HG03378 (cell line): Measurements from ENCODE around the gene CCDC14.
"Not testable (repeated sequence)": the region's sequence is repeated elsewhere in the genome, so short reads cannot be mapped to it uniquely, and the experiment has no call there.

Source experiments
- ATAC-seq: cut with Tn5 transposase; IDR thresholded peaks from one replicate; pipeline ENCODE4 v1.9.1; 2021; ENCODE audit warnings: mild to moderate bottlenecking, moderate library complexity; ENCODE audit not compliant: unreplicated experiment

CCDC14 gene

GRCh38 chr3:123967260-123967659 is 6.2 kb upstream of the CCDC14 start:
- ATAC-seq: not testable (repeated sequence)

GRCh38 chr3:123966799-123967198 is 5.8 kb upstream of the CCDC14 start:
- ATAC-seq: not testable (repeated sequence)

GRCh38 chr3:123964793-123965192 is 3.8 kb upstream of the CCDC14 start:
- ATAC-seq: not testable (repeated sequence)

- ATAC-seq: no peak
These were observed 453 bp upstream of the CCDC14 start for GRCh38 chr3:123961508-123961856.

GRCh38 chr3:123953735-123954134 is 7.3 kb downstream of the CCDC14 start:
- ATAC-seq: no peak

GRCh38 chr3:123952844-123953520 is 8.0 kb downstream of the CCDC14 start:
- ATAC-seq: no peak

GRCh38 chr3:123951522-123952447 is 9.2 kb downstream of the CCDC14 start:
- no peak for ATAC-seq

GRCh38 chr3:123949641-123950040 is 11.4 kb downstream of the CCDC14 start:
- ATAC-seq: no peak

GRCh38 chr3:123948449-123948848 is 12.6 kb downstream of the CCDC14 start:
- ATAC-seq: no peak

- no peak for ATAC-seq
These were observed 13.5 kb downstream of the CCDC14 start for GRCh38 chr3:123947482-123947881.

GRCh38 chr3:123941542-123941941 is 19.5 kb downstream of the CCDC14 start:
- ATAC-seq: no peak

- no peak for ATAC-seq
These were observed 19.9 kb downstream of the CCDC14 start for GRCh38 chr3:123941121-123941520.

- ATAC-seq: no peak
These were observed 21.3 kb downstream of the CCDC14 start for GRCh38 chr3:123939706-123940105.

GRCh38 chr3:123936400-123936799 is 24.6 kb downstream of the CCDC14 start:
- no peak for ATAC-seq

- no peak for ATAC-seq
These were observed 25.2 kb downstream of the CCDC14 start for GRCh38 chr3:123935830-123936229.

- no peak for ATAC-seq
These were observed 26.8 kb downstream of the CCDC14 start for GRCh38 chr3:123934250-123934649.

- ATAC-seq: no peak
These were observed 30.6 kb downstream of the CCDC14 start for GRCh38 chr3:123930445-123930844.

- ATAC-seq: no peak
These were observed 31.7 kb downstream of the CCDC14 start for GRCh38 chr3:123929325-123929724.

GRCh38 chr3:123926396-123926795 is 34.6 kb downstream of the CCDC14 start:
- ATAC-seq: no peak

- ATAC-seq: no peak
These were observed 40.2 kb downstream of the CCDC14 start for GRCh38 chr3:123920868-123921267.

GRCh38 chr3:123920383-123920782 is 40.6 kb downstream of the CCDC14 start:
- no peak for ATAC-seq

- ATAC-seq: no peak
These were observed 41.7 kb downstream of the CCDC14 start for GRCh38 chr3:123919353-123919752.
